Smooth muscle cell (in vitro differentiated cells): ENCODE measurements around the gene NFIX. TPM values are rescaled to one million over a fixed set of nuclear protein-coding genes. Genes with fewer than 3 reads are reported as not detected.
A peak's percentile ranks its signal among the peaks of the same experiment; 100 is the strongest.

ENCODE experiments used
- DNase-seq: peaks from one replicate; lab custom pipeline; 2025; ENCODE audit not compliant: unreplicated experiment; lab: John Stamatoyannopoulos, UW
- H2AFZ ChIP-seq: fragments of 200-600 bp; sonication (generic); 2 replicates; pipeline ENCODE4 v1.6.0; 2016; ENCODE audit warnings: antibody characterized with exemption, low read depth, mild to moderate bottlenecking
- H3F3A ChIP-seq: fragments of 200-600 bp; sonication (generic); 2 replicates; pipeline ENCODE4 v1.6.0; 2017; ENCODE audit warnings: antibody characterized with exemption, low read depth
- H3K27ac ChIP-seq: fragments of 200-600 bp; sonication (generic); 2 replicates; pipeline ENCODE4 v1.5.1; 2016; ENCODE audit warnings: low read depth, mild to moderate bottlenecking
- H3K27me3 ChIP-seq: fragments of 200-600 bp; sonication (generic); 2 replicates; pipeline ENCODE4 v1.6.1; 2016; ENCODE audit warnings: low read depth, mild to moderate bottlenecking
- H3K36me3 ChIP-seq: fragments of 200-600 bp; sonication (generic); 2 replicates; pipeline ENCODE4 v1.5.1; 2016; ENCODE audit warnings: low read depth
- H3K4me1 ChIP-seq: fragments of 200-600 bp; sonication (generic); 2 replicates; pipeline ENCODE4 v1.5.1; 2016; ENCODE audit warnings: low read depth
- H3K4me2 ChIP-seq: fragments of 200-600 bp; sonication (generic); 2 replicates; pipeline ENCODE4 v1.6.0; 2016; ENCODE audit warnings: mild to moderate bottlenecking
- H3K4me3 ChIP-seq: fragments of 200-600 bp; sonication (generic); 2 replicates; pipeline ENCODE4 v1.5.1; 2016; ENCODE audit warnings: mild to moderate bottlenecking
- H3K79me2 ChIP-seq: fragments of 200-600 bp; sonication (generic); 2 replicates; pipeline ENCODE4 v1.6.0; 2016; ENCODE audit warnings: low read depth, mild to moderate bottlenecking
- H3K9ac ChIP-seq: fragments of 200-600 bp; sonication (generic); 2 replicates; pipeline ENCODE4 v1.6.0; 2016; ENCODE audit warnings: low read depth
- H3K9me3 ChIP-seq: fragments of 200-600 bp; sonication (generic); replicated peaks from 2 replicates; pipeline ENCODE4 v1.5.1; 2016; ENCODE audit warnings: low read depth
- H4K20me1 ChIP-seq: fragments of 200-600 bp; sonication (generic); 2 replicates; pipeline ENCODE4 v1.6.0; 2016; ENCODE audit warnings: low read depth
- CTCF ChIP-seq: fragments of 200-600 bp; sonication (generic); IDR thresholded peaks from 2 replicates; pipeline ENCODE4 v1.5.1; 2017; ENCODE audit warnings: borderline replicate concordance, mild to moderate bottlenecking, antibody characterized with exemption; ENCODE audit not compliant: insufficient read depth, poor library complexity, severe bottlenecking
- WGBS: methylation state at CpG from one replicate; pipeline ENCODE4 v1.1.7; 2016; ENCODE audit warnings: low lambda C conversion rate; 5-methylcytosine and 5-hydroxymethylcytosine counted together
- polyA plus RNA-seq: library from polyadenylated mRNA; unstranded; fragments of >200 nt; fragmentation: Nextera tagmentation; extraction: Ambion mirVana; gene quantifications from 2 replicates; pipeline ENCODE4 v1.2.1, GENCODE V29; 2016
- total RNA-seq: library from RNA; depleted of rRNA; stranded (reverse); fragments of >200 nt; gene quantifications from 2 replicates; pipeline ENCODE4 v1.2.3, GENCODE V29; 2014

Gene NFIX
- total and polyA plus RNA-seq, 2 experiments from 2014 or later: 1.9 to 2.3 TPM

- H3K9me3 ChIP-seq: no peaks in the 10 kb centered on the region
- DNase-seq: no peak
- H3K4me1 ChIP-seq: peaks cover 26% of the 10 kb centered on the region
- no peak overlapping the region for H3K4me3 ChIP-seq
- H3K27me3 ChIP-seq: peaks cover 48% of the 10 kb centered on the region
- H4K20me1 ChIP-seq: peaks cover 11% of the 10 kb centered on the region
- H3K9ac ChIP-seq: no peak overlapping the region
- no peak for TF ChIP-seq CTCF
- peaks cover 14% of the 10 kb centered on the region for H3F3A ChIP-seq
- no peaks in the 10 kb centered on the region for H3K36me3 ChIP-seq
- H3K27ac ChIP-seq: no peak overlapping the region
- peak overlapping the region; percentile 65 for H3K4me2 ChIP-seq
- 8% methylated on average over 18 of the region's 69 CpGs for WGBS
- H3K79me2 ChIP-seq: no peaks in the 10 kb centered on the region
- no peak overlapping the region for H2AFZ ChIP-seq
These were observed 102.4 kb downstream of the NFIX start for GRCh38 chr19:13097463-13098258.

GRCh38 chr19:13098277-13099072, 103.2 kb downstream of the NFIX start:
- H3K4me1 ChIP-seq: peaks cover 30% of the 10 kb centered on the region
- H3F3A ChIP-seq: peaks cover 14% of the 10 kb centered on the region
- H4K20me1 ChIP-seq: peaks cover 11% of the 10 kb centered on the region
- H3K36me3 ChIP-seq: no peaks in the 10 kb centered on the region
- 4% methylated on average over 45 of the region's 58 CpGs for WGBS
- H3K79me2 ChIP-seq: no peaks in the 10 kb centered on the region
- H3K4me2 ChIP-seq: peak overlapping the region; percentile 78
- peaks cover 48% of the 10 kb centered on the region for H3K27me3 ChIP-seq
- no peak for DNase-seq
- H3K4me3 ChIP-seq: no peak overlapping the region
- H3K27ac ChIP-seq: no peak overlapping the region
- no peak overlapping the region for H2AFZ ChIP-seq
- H3K9ac ChIP-seq: no peak overlapping the region
- TF ChIP-seq CTCF: no peak
- H3K9me3 ChIP-seq: no peaks in the 10 kb centered on the region

GRCh38 chr19:13099073-13099999, 104.1 kb downstream of the NFIX start:
- Histone ChIP-seq H3K36me3 (no peaks in the 10 kb centered on the region), H3K4me3 (no peak overlapping the region), H4K20me1 (peaks cover 11% of the 10 kb centered on the region), H3K9me3 (no peaks in the 10 kb centered on the region), H3K4me2 (peak overlapping the region; percentile 26), H3K27ac (no peak overlapping the region), H3K79me2 (no peaks in the 10 kb centered on the region), H3K4me1 (peaks cover 30% of the 10 kb centered on the region), H2AFZ (no peak overlapping the region), H3F3A (peaks cover 14% of the 10 kb centered on the region), H3K27me3 (peaks cover 48% of the 10 kb centered on the region), H3K9ac (no peak overlapping the region)
- DNase-seq: no peak
- 19% methylated on average over 68 of the region's 77 CpGs for WGBS
- no peak for TF ChIP-seq CTCF
